Endothelial cell (in vitro differentiated cells): Measurements from ENCODE around the gene FBXL19. TPM values are rescaled to one million over a fixed set of nuclear protein-coding genes. Genes with fewer than 3 reads are reported as not detected.
A peak's percentile ranks its signal among the peaks of the same experiment; 100 is the strongest.

ENCODE experiments used
- DNase-seq: peaks from one replicate; pipeline ENCODE4 v3.0.0; 2021; ENCODE audit warnings: low spot score
- H3K27ac Mint-ChIP-seq: one replicate; pipeline ENCODE4 v1.8.0; 2021; ENCODE audit warnings: mixed read lengths, inconsistent platforms; ENCODE audit not compliant: unreplicated experiment
- H3K27me3 Mint-ChIP-seq: one replicate; pipeline ENCODE4 v1.8.0; 2021; ENCODE audit warnings: mild to moderate bottlenecking, moderate library complexity, mixed read lengths, inconsistent platforms; ENCODE audit not compliant: unreplicated experiment
- H3K36me3 Mint-ChIP-seq: one replicate; pipeline ENCODE4 v1.8.0; 2021; ENCODE audit warnings: mild to moderate bottlenecking, low read depth, mixed read lengths, inconsistent platforms; ENCODE audit not compliant: unreplicated experiment
- H3K4me1 Mint-ChIP-seq: one replicate; pipeline ENCODE4 v1.8.0; 2021; ENCODE audit warnings: mild to moderate bottlenecking, mixed read lengths, inconsistent platforms; ENCODE audit not compliant: unreplicated experiment
- H3K4me3 Mint-ChIP-seq: one replicate; pipeline ENCODE4 v1.8.0; 2021; ENCODE audit warnings: mild to moderate bottlenecking, mixed read lengths, inconsistent platforms; ENCODE audit not compliant: unreplicated experiment
- H3K9me3 Mint-ChIP-seq: one replicate; pipeline ENCODE4 v1.8.0; 2021; ENCODE audit warnings: mixed read lengths, inconsistent platforms; ENCODE audit not compliant: unreplicated experiment
- total RNA-seq: library from RNA; stranded (reverse); fragmentation: NEBNext Ultra II Directional; extraction: Animal tissue kit (Norgen Biotek cat#: 25700); gene quantifications from one replicate; pipeline ENCODE4 v1.2.1, GENCODE V29; 2021; ENCODE audit not compliant: unreplicated experiment
- TF ChIP-seq, protein P1 (sequence below): fragments of 200-600 bp; sonication (generic); IDR thresholded peaks from one replicate; pipeline ENCODE4 v1.5.0; 2021; ENCODE audit warnings: antibody characterized with exemption; ENCODE audit not compliant: unreplicated experiment

The FBXL19 gene
- total RNA-seq, 1 donor from 2014 or later = 117 TPM

DNA sequence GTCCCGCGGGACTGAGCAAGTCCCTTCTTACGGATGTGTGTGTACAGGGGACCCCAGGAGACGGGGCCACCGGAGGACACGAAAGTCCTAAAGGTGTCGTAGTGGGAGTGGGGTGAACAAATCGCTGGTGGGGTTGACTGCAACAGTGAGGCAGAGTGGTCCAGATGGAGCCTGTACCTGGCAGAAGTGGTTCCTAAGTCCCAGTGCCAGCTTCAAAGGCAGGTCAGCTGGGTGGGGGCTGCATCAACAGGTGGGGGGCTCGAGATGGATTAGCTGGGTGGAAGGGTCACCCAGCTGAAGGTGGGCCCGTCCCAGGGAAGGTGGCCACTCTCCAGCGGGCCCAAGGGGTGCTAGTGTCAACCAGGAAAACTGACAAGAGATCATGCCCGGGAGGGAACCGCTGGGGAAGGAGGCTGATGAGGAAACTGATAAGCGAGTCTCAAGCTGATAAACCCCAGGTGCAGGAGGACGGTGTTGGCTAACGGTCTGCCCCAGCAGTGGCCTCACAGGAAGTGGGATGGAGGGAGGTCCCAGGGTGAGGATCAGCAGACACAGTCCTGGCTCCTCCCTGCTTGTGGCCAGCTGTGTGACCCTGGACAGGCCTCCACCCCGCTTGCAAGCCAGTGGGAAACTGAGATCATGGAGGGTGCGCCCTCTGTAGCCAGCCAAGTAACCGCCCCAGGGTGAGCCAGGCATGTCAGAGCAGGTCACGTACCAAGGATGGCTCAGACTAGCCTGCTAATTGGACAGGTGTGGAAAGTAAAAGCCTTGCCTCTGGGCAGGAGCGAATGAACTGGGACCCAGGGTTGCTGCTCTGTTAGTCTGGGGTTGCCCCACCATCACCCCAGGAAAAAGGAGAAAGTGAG, 26.5 kb downstream of the FBXL19 start:
- H3K27ac Mint-ChIP-seq = peak overlapping the region; percentile 94
- no peaks in the 10 kb centered on the region for H3K9me3 Mint-ChIP-seq
- peaks cover 15% of the 10 kb centered on the region for H3K27me3 Mint-ChIP-seq
- H3K4me3 Mint-ChIP-seq = peak overlapping the region; percentile 97
- H3K36me3 Mint-ChIP-seq = peaks cover 18% of the 10 kb centered on the region
- peak; percentile 56 for DNase-seq
- TF ChIP-seq, protein P1, sequence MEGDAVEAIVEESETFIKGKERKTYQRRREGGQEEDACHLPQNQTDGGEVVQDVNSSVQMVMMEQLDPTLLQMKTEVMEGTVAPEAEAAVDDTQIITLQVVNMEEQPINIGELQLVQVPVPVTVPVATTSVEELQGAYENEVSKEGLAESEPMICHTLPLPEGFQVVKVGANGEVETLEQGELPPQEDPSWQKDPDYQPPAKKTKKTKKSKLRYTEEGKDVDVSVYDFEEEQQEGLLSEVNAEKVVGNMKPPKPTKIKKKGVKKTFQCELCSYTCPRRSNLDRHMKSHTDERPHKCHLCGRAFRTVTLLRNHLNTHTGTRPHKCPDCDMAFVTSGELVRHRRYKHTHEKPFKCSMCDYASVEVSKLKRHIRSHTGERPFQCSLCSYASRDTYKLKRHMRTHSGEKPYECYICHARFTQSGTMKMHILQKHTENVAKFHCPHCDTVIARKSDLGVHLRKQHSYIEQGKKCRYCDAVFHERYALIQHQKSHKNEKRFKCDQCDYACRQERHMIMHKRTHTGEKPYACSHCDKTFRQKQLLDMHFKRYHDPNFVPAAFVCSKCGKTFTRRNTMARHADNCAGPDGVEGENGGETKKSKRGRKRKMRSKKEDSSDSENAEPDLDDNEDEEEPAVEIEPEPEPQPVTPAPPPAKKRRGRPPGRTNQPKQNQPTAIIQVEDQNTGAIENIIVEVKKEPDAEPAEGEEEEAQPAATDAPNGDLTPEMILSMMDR = no peak
- H3K4me1 Mint-ChIP-seq = peaks cover 17% of the 10 kb centered on the region

DNA sequence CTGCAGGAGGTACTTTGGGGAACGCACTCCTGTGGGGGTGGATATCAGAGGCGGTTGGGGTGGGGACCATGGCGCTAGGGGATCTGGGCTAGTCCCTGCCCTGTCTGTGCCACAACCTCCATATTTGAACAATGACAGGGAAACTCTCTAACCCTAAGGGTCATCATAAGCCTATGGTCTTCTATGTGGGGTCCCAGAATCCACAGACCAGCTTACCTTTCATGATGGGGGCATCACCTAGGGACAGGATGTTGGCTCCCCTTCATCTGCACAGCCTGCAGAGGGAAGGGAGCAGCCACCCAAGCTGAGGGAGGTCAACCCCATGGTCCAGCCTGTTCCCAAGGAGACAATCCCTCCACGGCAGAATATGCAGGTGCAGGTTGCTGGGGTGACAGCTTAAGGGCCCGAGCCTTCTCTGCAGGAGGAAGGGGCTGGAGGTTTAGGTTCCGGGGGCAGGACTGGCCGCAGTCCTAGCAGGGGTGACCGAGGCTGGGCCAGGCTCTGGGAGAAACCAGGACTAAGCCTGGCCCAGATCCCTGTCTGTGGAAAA, 27.2 kb downstream of the FBXL19 start:
- TF ChIP-seq, protein P1 = no peak
- Mint-ChIP-seq H3K9me3 (no peaks in the 10 kb centered on the region), H3K4me3 (peak overlapping the region; percentile 97), H3K27ac (peak overlapping the region; percentile 94), H3K4me1 (peaks cover 17% of the 10 kb centered on the region), H3K27me3 (peaks cover 17% of the 10 kb centered on the region), H3K36me3 (peaks cover 17% of the 10 kb centered on the region)
- DNase-seq = no peak

DNA sequence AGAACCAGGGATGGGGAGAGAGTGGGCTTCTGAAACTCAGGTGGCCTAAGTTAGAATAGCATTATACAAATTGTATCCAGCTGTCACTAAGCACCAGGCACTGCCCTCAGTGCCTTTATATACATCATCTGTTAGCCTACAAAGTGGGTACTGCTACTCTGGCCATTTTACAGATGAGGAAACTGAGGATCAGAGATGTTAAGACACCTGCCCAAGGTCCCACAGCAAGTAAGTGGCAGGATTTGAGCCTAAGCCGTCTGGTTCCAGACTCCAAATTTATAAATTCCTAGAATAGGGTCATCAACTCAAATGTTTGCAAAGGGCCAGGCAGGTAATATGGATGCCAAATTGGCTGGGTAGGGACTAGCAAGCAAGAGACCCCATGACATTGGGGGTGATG, 27.8 kb downstream of the FBXL19 start:
- H3K27ac Mint-ChIP-seq = no peak overlapping the region
- H3K36me3 Mint-ChIP-seq = peaks cover 16% of the 10 kb centered on the region
- peak overlapping the region; percentile 21 for H3K4me3 Mint-ChIP-seq
- no peaks in the 10 kb centered on the region for H3K9me3 Mint-ChIP-seq
- TF ChIP-seq, protein P1 = no peak
- H3K27me3 Mint-ChIP-seq = peaks cover 17% of the 10 kb centered on the region
- peaks cover 13% of the 10 kb centered on the region for H3K4me1 Mint-ChIP-seq
- DNase-seq = no peak

DNA sequence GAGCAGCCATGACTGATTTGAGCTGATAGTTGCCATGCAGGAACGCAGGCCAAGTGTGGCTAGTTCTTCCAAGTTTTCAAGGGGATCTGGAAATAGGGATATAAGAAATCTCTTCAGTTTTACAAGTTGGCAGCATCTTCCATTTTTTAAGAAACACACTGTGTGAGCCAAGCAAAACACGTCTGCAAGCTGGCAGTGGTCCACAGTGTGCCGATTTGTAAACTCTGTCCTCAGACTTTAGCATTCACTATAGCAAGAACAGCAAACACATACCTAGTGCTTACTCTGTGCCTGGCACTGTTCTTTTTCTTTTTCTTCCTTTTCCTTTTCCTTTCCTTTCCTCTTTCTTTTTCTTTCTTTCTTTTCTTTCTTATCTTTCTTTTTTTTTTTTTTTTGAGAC, 28.4 kb downstream of the FBXL19 start:
- Mint-ChIP-seq H3K9me3 (no peaks in the 10 kb centered on the region), H3K27ac (no peak overlapping the region), H3K4me3 (peak overlapping the region; percentile 47), H3K36me3 (peaks cover 14% of the 10 kb centered on the region), H3K27me3 (peaks cover 18% of the 10 kb centered on the region), H3K4me1 (peaks cover 10% of the 10 kb centered on the region)
- no peak for DNase-seq
- TF ChIP-seq, protein P1 = no peak

DNA sequence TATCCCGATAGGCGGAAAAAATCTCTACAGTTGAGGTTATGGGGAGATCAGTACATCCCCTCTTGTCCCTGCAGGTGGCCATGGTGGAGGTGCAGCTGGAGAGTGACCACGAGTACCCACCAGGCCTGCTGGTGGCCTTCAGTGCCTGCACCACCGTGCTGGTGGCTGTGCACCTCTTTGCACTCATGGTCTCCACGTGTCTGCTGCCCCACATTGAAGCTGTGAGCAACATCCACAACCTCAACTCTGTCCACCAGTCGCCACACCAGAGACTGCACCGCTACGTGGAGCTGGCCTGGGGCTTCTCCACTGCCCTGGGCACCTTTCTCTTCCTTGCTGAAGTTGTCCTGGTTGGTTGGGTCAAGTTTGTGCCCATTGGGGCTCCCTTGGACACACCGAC, 29.7 kb downstream of the FBXL19 start:
- no peaks in the 10 kb centered on the region for H3K9me3 Mint-ChIP-seq
- DNase-seq = no peak
- peaks cover 16% of the 10 kb centered on the region for H3K36me3 Mint-ChIP-seq
- no peak overlapping the region for H3K4me3 Mint-ChIP-seq
- peaks cover 13% of the 10 kb centered on the region for H3K4me1 Mint-ChIP-seq
- H3K27me3 Mint-ChIP-seq = peaks cover 25% of the 10 kb centered on the region
- no peak overlapping the region for H3K27ac Mint-ChIP-seq
- TF ChIP-seq, protein P1 = no peak
